ENCODE data around the gene CCNF.

DNA sequence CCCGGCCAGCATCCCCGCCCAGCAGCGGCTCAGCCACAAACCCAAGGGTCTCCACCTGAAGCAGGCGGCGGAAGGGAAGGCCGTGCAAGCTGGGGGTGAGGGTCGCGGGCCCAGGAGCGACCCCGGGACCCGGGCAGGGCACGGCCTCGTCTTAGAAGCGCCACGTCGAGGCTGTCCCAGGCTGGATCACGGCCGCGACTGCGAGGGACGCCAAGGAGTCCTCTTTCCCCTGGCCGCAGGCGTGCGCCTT is 538 bp upstream of the CCNF start:
- TF ChIP-seq, protein P1, sequence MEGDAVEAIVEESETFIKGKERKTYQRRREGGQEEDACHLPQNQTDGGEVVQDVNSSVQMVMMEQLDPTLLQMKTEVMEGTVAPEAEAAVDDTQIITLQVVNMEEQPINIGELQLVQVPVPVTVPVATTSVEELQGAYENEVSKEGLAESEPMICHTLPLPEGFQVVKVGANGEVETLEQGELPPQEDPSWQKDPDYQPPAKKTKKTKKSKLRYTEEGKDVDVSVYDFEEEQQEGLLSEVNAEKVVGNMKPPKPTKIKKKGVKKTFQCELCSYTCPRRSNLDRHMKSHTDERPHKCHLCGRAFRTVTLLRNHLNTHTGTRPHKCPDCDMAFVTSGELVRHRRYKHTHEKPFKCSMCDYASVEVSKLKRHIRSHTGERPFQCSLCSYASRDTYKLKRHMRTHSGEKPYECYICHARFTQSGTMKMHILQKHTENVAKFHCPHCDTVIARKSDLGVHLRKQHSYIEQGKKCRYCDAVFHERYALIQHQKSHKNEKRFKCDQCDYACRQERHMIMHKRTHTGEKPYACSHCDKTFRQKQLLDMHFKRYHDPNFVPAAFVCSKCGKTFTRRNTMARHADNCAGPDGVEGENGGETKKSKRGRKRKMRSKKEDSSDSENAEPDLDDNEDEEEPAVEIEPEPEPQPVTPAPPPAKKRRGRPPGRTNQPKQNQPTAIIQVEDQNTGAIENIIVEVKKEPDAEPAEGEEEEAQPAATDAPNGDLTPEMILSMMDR (conservative IDR thresholded peaks at IDR 0.05): peak; percentile 21; the same call in 1 of the 2 replicates
- no peak for TF ChIP-seq ZFX (IDR thresholded peaks at IDR 0.05)
